Esophagus muscularis mucosa (tissue), 3 donors: ENCODE results near the gene TNNT2.

ENCODE experiments used
- POLR2A ChIP-seq: fragments of 450-650 bp; IDR thresholded peaks from one replicate; pipeline ENCODE4 v1.6.1; 2017; ENCODE audit warnings: antibody characterized with exemption, moderate library complexity, mild to moderate bottlenecking, low read depth
- POLR2AphosphoS5 ChIP-seq, 2 donors: sonication (generic); formaldehyde crosslinking; IDR thresholded peaks; one replicate each; pipeline ENCODE4 v1.6.1; 2017; ENCODE audit warnings: antibody characterized with exemption in 2 of 2
- TF ChIP-seq, protein P1 (sequence below), 3 experiments: fragments of 200-600 bp in 2 of 3; fragments of 450-650 bp in 1 of 3; sonication (generic) in 2 of 3; IDR thresholded peaks; one replicate each; pipeline ENCODE4 v1.5.1; 2017 to 2019; ENCODE audit warnings: antibody characterized with exemption in 3 of 3, mild to moderate bottlenecking in 2 of 3, moderate library complexity in 1 of 3

DNA sequence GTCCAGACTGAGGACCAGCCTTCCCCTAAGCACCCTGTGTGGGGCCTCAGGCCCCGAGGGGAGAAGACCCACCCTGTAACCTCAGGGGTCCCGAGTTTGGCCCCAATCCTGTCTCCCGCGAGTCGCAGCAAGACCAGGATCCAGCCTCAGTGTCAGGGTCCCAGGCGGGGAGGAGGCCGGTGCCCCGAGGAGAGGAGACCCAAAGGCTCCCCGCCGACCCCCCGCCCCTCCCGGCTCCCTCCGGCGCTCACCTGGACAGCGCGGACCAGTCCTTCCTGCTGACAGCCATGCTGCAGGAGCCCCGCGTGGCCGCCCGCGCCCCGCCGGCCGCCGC lies 21.5 kb upstream of the TNNT2 start, which contains the start of gene LAD1:
- TF ChIP-seq, protein P1, sequence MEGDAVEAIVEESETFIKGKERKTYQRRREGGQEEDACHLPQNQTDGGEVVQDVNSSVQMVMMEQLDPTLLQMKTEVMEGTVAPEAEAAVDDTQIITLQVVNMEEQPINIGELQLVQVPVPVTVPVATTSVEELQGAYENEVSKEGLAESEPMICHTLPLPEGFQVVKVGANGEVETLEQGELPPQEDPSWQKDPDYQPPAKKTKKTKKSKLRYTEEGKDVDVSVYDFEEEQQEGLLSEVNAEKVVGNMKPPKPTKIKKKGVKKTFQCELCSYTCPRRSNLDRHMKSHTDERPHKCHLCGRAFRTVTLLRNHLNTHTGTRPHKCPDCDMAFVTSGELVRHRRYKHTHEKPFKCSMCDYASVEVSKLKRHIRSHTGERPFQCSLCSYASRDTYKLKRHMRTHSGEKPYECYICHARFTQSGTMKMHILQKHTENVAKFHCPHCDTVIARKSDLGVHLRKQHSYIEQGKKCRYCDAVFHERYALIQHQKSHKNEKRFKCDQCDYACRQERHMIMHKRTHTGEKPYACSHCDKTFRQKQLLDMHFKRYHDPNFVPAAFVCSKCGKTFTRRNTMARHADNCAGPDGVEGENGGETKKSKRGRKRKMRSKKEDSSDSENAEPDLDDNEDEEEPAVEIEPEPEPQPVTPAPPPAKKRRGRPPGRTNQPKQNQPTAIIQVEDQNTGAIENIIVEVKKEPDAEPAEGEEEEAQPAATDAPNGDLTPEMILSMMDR (IDR thresholded peaks at IDR 0.05) = no peak
- TF ChIP-seq POLR2A (no peak), POLR2AphosphoS5 (IDR thresholded peaks at IDR 0.05) (no peak)
